ENCODE measurements around the gene MEGF11. TPM values are rescaled to one million over a fixed set of nuclear protein-coding genes. Genes with fewer than 3 reads are reported as not detected.

MEGF11 gene
- total RNA-seq, 1 donor from 2014 or later = 0.60 TPM

DNA sequence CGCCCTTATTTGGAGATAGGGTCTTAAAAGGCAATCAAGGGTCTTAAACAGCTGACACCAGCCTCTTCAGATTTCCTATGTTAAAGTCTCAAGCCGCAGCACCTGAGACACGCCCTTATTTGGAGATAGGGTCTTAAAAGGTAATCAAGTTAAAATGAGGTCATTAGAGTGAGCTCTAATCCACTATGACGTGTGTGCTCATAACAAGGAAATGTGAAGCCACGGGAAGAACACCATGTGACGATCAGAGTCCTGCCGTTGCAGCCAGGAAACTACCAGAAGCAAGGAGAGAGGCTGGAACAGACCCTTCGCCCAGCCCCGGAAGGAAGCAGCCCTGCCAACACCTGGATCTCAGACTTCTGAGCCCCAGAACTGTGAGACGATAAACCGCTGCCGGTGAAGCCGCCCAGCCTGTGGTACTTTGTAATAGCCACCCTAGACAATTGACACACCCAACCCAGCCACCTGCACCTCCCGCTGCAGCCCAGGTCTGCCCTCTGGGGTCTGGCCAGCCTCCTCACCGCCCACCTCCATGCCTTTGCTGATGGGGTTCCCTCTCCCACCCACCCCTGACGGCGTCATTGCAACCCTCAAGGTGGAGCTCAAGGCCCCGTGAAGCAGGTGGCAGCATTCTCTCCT lies 137.9 kb downstream of the MEGF11 start:
- no peaks in the 10 kb centered on the region for H3K9me3 Mint-ChIP-seq (ENCODE audit: low read depth)
- no peaks in the 10 kb centered on the region for H3K36me3 Mint-ChIP-seq (ENCODE audit: insufficient read depth)
- H3K4me3 Mint-ChIP-seq (ENCODE audit: low read depth) = no peak overlapping the region
- no peak for DNase-seq (ENCODE audit: low spot score, unreplicated experiment)
- no peak for TF ChIP-seq CTCF (IDR thresholded peaks at IDR 0.05; ENCODE audit: unreplicated experiment)
- no peak overlapping the region for H3K27ac Mint-ChIP-seq
- H3K4me1 Mint-ChIP-seq (ENCODE audit: low read depth) = peaks cover 2% of the 10 kb centered on the region
- H3K27me3 Mint-ChIP-seq = peaks cover 51% of the 10 kb centered on the region

DNA sequence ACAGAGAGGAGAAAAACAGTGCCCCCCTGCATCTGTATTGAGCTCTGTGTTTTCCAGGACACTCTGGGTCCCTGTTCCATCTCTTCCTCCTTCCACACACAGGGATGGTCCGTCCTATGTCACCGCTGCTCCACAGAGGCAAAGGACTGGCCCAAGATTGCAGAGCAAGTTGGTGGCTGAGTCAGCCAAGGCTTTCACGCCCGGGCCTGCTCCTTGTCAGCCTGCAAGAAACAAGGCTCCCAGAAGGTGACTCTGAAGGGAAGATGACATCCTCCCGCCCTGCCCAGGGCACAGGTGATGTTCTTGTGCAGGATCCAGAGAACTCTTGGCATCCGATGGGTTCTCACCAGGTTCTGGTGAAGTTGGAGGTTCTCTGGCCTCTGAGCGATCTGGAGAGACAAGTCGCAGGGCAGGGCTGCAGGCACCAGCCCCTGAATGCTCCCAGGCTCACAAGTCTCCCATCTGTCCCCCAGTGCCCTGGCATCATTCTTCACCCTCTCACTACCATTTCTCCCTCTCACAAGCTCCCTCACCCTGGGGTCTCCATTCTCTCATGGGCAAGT lies 138.6 kb downstream of the MEGF11 start:
- H3K27me3 Mint-ChIP-seq = peaks cover 51% of the 10 kb centered on the region
- peaks cover 2% of the 10 kb centered on the region for H3K4me1 Mint-ChIP-seq (ENCODE audit: low read depth)
- H3K4me3 Mint-ChIP-seq (ENCODE audit: low read depth) = no peak overlapping the region
- TF ChIP-seq CTCF (IDR thresholded peaks at IDR 0.05; ENCODE audit: unreplicated experiment) = no peak
- H3K27ac Mint-ChIP-seq = no peak overlapping the region
- DNase-seq (ENCODE audit: low spot score, unreplicated experiment) = no peak
- no peaks in the 10 kb centered on the region for H3K36me3 Mint-ChIP-seq (ENCODE audit: insufficient read depth)
- no peaks in the 10 kb centered on the region for H3K9me3 Mint-ChIP-seq (ENCODE audit: low read depth)

GRCh38 chr15:66112388-66112787 lies 141.2 kb downstream of the MEGF11 start:
- Mint-ChIP-seq H3K27me3 (peaks cover 63% of the 10 kb centered on the region), H3K27ac (no peak overlapping the region), H3K36me3 (ENCODE audit: insufficient read depth) (no peaks in the 10 kb centered on the region), H3K4me3 (ENCODE audit: low read depth) (no peak overlapping the region), H3K4me1 (ENCODE audit: low read depth) (peaks cover 2% of the 10 kb centered on the region), H3K9me3 (ENCODE audit: low read depth) (no peaks in the 10 kb centered on the region)
- DNase-seq (ENCODE audit: low spot score, unreplicated experiment) = no peak
- TF ChIP-seq CTCF (IDR thresholded peaks at IDR 0.05; ENCODE audit: unreplicated experiment) = no peak

GRCh38 chr15:66111363-66111762 lies 142.2 kb downstream of the MEGF11 start:
- Mint-ChIP-seq H3K9me3 (ENCODE audit: low read depth) (no peaks in the 10 kb centered on the region), H3K27me3 (peaks cover 59% of the 10 kb centered on the region), H3K4me3 (ENCODE audit: low read depth) (no peak overlapping the region), H3K36me3 (ENCODE audit: insufficient read depth) (no peaks in the 10 kb centered on the region), H3K27ac (no peak overlapping the region), H3K4me1 (ENCODE audit: low read depth) (peaks cover 2% of the 10 kb centered on the region)
- DNase-seq (ENCODE audit: low spot score, unreplicated experiment) = no peak
- no peak for TF ChIP-seq CTCF (IDR thresholded peaks at IDR 0.05; ENCODE audit: unreplicated experiment)

DNA sequence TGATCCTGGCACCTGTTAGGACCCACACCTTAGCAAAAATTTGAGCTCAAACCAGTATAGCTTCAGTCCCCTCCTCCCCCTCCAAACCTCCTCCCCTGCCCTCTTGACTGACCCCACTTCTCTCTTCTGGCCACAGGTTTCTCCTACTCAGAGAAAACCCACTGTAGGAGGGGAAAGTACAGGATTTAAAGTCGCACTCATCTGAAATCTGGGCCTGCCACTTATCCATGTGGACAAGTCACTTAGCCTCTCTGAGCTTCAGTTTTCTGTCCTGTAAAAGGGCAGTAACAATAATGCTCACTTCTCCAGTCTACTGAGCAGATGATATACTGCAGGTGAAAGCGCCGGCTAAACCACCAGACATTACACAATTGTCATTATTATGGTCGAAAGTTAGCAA lies 142.7 kb downstream of the MEGF11 start:
- Mint-ChIP-seq H3K27me3 (peaks cover 56% of the 10 kb centered on the region), H3K4me3 (ENCODE audit: low read depth) (no peak overlapping the region), H3K4me1 (ENCODE audit: low read depth) (peaks cover 5% of the 10 kb centered on the region), H3K36me3 (ENCODE audit: insufficient read depth) (no peaks in the 10 kb centered on the region), H3K9me3 (ENCODE audit: low read depth) (no peaks in the 10 kb centered on the region), H3K27ac (no peak overlapping the region)
- no peak for DNase-seq (ENCODE audit: low spot score, unreplicated experiment)
- no peak for TF ChIP-seq CTCF (IDR thresholded peaks at IDR 0.05; ENCODE audit: unreplicated experiment)
